Measurements from ENCODE around the gene DNAH9.

Gene DNAH9

DNA sequence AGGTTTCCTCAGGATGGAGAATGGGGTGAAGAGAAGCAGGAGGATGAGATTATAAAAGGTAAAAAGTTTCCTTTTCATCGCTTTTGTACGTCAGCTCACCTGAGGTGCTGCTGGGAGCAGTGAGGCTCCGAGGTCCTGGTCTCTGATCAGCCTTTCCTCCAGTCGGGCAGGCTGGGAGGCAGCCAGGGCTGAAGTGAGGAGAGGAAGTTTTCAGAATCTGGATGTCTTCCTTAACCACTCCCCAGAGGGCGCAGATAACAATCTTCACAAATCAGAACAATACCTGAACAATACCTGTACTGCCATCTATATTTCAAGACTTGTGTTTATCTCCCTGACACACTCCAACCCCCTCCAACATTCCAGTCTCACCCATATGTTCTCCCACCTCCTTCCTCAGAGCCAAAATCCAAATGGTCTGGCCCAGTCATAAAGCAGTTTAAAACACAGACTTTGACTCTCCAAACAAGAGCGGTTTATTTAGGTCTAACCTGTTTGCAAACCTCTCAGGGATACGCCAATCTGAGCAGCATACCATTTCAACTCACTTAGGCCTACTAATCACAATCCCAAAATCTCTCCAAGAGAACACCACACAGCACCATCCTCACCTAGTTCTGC lies 392.2 kb downstream of the DNAH9 start:
- DNase-seq = no peak

DNA sequence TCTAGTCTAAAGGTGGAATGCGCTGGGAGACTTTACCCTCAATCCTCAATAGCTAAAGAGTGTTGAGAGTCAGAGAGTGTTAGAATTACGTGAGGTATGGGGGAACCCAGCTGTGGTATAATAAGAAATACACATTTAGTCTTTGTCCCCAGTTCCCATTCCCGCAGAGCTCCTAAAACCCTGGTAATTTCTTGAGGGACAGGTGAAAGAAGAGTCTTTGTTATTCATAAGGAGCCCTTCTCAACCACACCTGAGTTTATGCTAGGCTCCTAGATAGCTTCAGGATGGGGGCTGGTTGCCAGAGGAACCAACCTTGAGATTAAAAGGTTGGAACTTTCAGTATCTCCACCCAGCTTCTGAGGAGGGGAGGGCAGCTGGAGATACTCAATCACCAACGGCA lies 393.2 kb downstream of the DNAH9 start:
- DNase-seq = no peak

- peak; percentile 42 for DNase-seq
Measured at GRCh38 chr17:11996722-11997146, 398.5 kb downstream of the DNAH9 start.

GRCh38 chr17:11997147-11997971 lies 399.1 kb downstream of the DNAH9 start, which contains the start of gene ZNF18:
Gene ZNF18 (minus strand): TSS chr17:11997475. CDS start chr17:11992829, 4,646 bp downstream.
- DNase-seq = peak; percentile 90

- no peak for DNase-seq
Measured at GRCh38 chr17:11997972-11998233, 399.6 kb downstream of the DNAH9 start.

DNA sequence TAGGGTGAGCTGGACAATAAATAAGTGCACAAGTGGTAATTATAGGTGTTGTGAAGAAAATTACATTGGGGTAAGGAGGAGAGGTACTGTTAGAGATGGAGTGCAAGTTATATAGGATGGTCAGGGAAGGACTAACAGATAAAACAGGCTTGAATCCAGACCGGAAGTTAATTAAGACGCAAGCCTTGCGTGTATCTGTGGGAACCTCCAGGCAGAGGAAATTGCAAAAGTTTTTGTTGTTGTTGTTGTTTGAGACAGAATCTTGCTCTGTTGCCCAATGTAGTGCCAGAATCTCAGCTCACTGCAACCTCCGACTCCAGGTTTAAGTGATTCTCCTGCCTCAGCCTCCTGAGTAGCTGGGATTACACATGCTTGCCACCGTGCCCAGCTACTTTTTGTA lies 401.4 kb downstream of the DNAH9 start:
- DNase-seq = no peak

- no peak for DNase-seq
Measured at GRCh38 chr17:12007466-12007865, 409.2 kb downstream of the DNAH9 start.
